HG03095 (cell line): ENCODE data around the gene PLPPR5.
"Not testable (repeated sequence)": the region's sequence is repeated elsewhere in the genome, so short reads cannot be mapped to it uniquely, and the experiment has no call there.

Source experiments
- ATAC-seq: cut with Tn5 transposase; IDR thresholded peaks from one replicate; pipeline ENCODE4 v1.9.1; 2021; ENCODE audit warnings: moderate library complexity; ENCODE audit not compliant: unreplicated experiment

The PLPPR5 gene, protein sequence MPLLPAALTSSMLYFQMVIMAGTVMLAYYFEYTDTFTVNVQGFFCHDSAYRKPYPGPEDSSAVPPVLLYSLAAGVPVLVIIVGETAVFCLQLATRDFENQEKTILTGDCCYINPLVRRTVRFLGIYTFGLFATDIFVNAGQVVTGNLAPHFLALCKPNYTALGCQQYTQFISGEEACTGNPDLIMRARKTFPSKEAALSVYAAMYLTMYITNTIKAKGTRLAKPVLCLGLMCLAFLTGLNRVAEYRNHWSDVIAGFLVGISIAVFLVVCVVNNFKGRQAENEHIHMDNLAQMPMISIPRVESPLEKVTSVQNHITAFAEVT

DNA sequence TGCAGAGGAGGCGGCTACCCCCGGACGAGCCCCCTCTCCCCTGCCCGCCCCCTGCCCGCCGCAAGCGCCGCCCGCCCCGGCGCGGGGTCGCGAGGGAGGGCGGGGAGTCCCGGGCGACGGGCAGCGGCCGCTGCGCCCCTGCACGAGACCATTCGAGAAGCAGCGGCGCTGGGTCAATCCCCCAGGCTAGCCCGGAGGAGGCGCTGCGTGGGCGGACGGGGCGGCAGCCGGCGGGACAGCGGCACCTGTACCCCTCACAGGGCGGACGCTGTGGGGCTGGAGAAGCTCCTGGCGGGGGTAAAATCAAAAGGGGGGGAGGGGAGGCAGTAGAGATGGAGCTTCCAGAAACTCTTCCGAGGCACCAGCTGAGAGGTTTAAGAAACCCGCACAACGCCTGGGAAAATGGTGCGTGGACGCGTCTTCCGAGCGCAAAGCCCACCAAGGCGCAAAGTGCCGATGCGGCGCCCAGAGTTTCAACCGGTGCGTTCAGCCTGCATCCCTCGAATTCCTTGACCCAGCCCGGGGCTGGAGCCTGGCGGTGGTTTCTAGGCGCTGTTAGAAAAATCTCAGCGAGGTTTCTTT lies at the start of gene PLPPR5:
PLPPR5 (minus strand) TSS at position 1 of the 582 bp plus-strand sequence. CDS start 190 bp downstream, outside the sequence.
- ATAC-seq: no peak

DNA sequence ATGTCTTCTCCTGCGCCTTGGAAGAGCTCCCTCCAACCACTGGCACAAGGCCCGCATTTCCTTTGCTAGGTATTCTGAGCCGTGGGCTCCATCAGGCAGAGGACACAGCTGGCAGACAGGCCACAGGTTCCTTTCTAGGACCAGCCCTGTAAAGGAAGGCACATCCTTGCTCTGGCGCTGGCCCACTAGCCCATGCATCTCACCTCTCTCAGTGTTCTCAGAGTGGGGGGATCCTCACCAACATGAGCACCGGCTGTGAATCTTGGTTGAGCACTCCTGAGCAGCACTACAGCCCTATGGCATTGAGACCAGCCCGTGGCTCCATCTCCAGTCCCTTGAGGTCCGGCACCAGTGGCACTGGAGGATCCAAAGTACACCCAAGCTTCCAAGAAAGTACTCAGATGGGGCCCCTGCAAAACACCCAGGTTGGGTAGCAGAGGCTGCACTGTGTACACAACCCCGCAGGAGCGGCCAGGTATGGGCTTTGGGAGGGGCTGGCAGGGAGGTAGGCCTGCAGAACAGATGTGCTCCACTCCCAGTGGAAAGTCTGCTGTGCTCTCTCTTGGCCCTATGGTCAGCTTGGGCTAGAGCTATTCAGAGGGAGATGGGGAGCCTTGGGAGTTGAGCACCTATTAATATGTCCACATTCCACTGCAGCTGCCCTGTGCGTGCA lies 47.1 kb upstream of the PLPPR5 start:
- no peak for ATAC-seq

DNA sequence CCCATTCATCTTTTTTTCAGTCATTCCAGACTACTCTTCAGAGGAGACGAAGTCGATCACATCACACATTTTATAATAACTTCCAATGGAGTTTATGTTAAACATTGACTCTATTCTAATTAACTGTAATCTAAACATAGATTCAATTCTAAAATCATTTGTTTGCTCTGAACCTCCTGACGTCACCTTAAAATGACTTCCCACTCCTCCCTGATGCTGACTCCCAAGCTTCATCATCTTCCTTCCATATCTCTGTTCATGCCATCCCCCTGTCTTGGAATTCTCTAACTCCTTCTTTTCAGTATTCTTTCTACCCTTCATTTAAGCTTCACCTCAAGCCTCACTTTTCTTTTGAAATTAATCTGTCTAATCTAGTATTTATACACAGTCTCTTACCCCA lies 45.1 kb upstream of the PLPPR5 start:
- ATAC-seq: no peak

DNA sequence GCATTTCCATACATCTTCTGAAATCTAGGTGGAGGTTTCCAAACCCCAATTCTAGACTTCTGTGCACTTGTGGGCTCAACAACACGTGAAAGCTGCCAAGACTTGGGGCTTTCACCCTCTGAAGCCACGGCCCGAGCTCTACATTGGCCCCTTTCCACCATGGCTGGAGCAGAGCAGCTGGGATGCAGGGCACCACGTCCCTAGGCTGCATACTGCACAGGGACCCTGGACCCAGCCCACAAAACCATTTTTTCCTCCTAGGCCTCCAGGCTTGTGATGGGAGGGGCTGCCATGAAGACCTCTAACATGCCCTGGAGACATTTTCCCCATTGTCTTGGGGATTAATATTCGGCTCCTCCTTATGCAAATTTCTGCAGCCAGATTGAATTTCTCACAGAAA lies 32.1 kb upstream of the PLPPR5 start:
- ATAC-seq: not testable (repeated sequence)

GRCh38 chr1:99018313-99018712 lies 13.7 kb upstream of the PLPPR5 start:
- no peak for ATAC-seq

DNA sequence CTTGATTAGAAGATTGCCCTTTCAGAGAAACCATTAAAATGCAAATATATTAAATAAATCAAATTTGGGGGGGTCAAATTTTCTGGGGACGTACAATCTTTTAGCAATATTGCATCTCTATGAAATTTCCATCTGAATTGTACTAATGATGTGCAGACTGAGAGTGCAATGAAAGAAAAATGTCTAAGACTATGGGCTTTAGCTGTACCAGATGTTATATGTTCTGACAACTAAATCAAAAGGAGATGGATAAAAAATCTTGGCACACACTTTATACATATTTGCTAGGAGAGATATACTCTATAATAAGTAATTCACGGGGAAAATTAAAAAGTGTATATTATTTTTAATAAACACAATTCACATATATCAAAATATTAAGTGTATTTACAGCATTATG lies 13.0 kb upstream of the PLPPR5 start:
- ATAC-seq: no peak

DNA sequence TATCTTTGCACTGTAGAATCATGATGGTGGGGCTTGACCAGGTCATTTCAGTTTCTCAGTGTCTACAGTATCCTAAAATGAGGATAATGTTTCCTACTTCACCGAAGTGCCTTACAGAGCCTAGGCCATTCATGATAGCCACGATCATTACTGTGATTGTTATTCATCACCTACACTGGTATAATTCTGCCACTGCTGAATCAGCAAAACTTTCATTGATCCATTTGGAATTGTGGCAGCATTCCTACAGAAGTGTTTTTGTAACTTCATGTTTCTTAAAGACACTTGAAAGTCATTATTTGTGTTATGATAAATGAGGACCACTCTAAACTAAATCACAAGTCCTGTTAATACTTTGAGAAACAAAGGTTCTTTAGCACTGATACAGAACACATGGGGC lies 6.0 kb upstream of the PLPPR5 start:
- ATAC-seq: no peak

DNA sequence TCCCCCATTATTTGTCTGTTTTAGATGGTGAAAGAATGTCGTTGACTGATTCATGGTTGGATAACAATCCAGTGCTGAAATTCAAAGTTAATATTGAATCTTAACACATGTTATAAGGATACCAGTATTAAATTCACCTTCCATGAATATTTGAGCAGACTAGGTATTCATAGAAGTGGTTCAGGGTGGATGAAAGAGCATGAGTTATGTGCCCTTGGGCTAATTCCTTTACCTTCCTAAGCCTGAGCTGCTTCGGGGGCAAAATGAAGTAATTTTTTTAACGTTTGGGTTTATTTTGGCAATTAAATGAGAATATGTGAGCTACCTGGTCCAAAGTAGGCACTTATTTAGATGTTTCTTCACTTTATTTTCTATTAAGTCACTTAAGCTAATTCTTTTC lies 2.7 kb upstream of the PLPPR5 start:
- no peak for ATAC-seq

GRCh38 chr1:99005537-99005942 lies 879 bp upstream of the PLPPR5 start:
- no peak for ATAC-seq

DNA sequence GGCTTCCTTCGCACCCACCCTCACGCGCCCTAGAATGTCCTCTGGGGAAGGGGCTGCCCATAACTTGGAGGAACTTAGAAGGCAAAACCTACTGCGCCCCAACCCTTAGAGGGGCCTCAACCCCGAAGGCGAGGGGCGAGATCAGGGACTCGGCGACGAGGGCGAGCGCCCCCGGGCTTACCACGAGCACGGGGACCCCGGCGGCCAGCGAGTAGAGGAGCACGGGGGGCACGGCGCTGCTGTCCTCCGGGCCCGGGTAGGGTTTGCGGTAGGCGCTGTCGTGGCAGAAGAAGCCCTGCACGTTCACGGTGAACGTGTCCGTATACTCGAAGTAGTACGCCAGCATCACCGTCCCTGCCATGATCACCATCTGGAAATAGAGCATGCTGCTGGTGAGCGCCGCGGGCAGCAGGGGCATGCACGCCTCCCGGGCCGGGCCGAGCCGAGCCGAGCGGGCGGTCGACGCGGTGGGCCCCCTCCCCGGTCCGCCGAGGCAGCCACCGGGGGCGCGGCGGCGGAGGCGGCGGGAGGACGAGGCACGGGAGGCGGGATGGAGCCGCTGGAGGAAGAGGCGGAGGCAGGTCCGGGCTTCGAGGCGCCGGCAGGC lies 304 bp downstream of the PLPPR5 start:
- no peak for ATAC-seq

- ATAC-seq: no peak
These were observed 944 bp downstream of the PLPPR5 start for GRCh38 chr1:99003581-99004253.

- no peak for ATAC-seq
These were observed 11.8 kb downstream of the PLPPR5 start for GRCh38 chr1:98992844-98993243.

- ATAC-seq: no peak
These were observed 13.3 kb downstream of the PLPPR5 start for GRCh38 chr1:98991127-98992012.

- no peak for ATAC-seq
These were observed 15.1 kb downstream of the PLPPR5 start for GRCh38 chr1:98989556-98989907.

DNA sequence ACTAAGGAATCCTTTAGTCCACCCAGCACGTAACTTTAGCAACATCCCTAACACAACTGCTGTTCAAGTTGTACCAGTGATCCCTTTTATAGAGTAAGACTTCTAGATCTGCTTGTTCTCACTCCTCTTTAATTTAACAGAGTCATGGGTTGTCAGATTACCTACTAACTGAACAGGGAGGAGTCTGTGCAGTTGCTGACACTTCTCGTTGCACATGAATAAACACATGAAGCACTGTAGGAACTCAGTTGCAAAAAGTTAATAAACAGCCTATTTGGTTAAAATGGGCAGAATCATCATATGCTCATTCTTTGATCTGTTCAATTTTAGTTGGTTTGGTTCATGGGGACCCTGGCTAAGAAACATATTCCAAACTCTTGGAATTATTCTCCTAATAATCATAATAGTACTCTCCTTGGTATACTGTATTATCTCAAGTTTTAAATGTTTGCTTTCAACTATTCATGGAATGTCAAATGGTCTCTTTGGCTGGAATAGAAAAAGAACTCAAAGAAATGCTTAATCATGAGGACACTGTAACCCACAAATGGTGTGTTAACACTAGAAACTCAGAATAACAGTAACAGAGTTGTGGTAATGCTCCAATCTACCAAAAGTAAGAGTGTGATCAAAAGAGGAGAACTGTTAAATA lies 15.6 kb downstream of the PLPPR5 start:
- peak; percentile 62 for ATAC-seq

DNA sequence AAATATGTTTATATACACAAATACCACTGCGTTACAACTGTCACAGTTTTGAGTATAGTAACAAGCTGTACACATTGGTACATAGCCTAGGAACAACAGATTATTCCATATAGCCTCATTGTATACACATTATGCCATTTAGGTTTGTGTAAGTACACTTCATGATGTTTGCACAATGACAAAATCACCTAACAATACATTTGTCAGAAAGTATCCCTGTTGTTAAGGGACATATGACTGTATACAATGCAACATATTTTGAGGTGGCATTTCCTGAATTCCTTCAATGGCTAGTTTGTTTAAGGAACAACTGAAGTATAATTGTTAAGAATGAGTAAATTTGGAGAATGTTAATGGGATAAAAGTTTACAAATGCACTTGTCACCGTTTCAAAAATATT lies 19.0 kb downstream of the PLPPR5 start:
- no peak for ATAC-seq

DNA sequence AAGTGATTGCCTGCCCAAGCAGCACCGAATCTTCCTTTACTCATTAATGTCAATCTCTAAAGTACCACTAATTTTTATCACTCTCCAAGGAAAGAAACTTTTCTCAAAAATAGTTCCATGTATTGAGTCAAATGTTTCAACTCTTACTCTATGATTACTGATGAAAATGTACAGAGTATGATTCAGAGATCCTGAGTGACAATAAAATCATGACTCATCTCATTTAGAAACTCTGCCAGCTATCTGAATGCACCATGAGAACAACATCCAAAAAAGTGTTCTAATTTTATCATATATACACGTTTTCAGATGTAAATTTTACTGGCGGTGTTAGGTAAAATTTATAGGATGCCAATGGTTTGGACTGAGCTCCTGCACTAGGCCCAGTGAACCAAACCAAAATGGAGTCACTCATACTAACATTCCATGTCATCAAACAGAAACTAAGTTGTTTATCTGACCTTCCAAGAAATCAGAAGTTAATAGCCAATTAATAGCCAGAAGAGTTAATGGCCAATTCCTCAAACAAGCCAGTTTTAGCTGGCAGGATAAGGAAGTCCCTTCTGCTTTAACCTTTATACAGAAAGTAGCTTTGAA lies 22.6 kb downstream of the PLPPR5 start:
- ATAC-seq: no peak

GRCh38 chr1:98979463-98979862 lies 25.2 kb downstream of the PLPPR5 start:
- no peak for ATAC-seq

GRCh38 chr1:98975810-98976209 lies 28.9 kb downstream of the PLPPR5 start:
- ATAC-seq: no peak
